ENCODE data around the gene XYLT1. TPM values are rescaled to one million over a fixed set of nuclear protein-coding genes. Genes with fewer than 3 reads are reported as not detected.

The XYLT1 gene
- total and polyA plus RNA-seq, 2 of the 8 experiments (the other 6 are each of a cell fraction or from before 2014, with no cell fraction given) = 6.6 to 25.4 TPM

- Histone ChIP-seq H3K9me3 (ENCODE audit: insufficient read depth in 2 of 2, low read depth in 1 of 2, low read length in 1 of 2) (no peaks in the 10 kb centered on the region), H4K91ac (replicated peaks; ENCODE audit: insufficient read length, low read length) (peak overlapping the region; percentile 66), H3K23me2 (ENCODE audit: low read depth, low read length) (no peaks in the 10 kb centered on the region), H4K20me1 (replicated peaks in 1 of 2; ENCODE audit: control insufficient read depth in 1 of 2, insufficient read depth in 2 of 2, low read length in 2 of 2) (peaks cover 0 to 2% of the 10 kb centered on the region in 2 experiments), H3K18ac (ENCODE audit: extremely low read depth, low read length) (no peak overlapping the region), H2BK120ac (replicated peaks; ENCODE audit: low read depth, low read length) (no peak overlapping the region), H2BK15ac (ENCODE audit: low read length) (peak overlapping the region; percentile 72; the same call in 1 of the 2 replicates), H3K4me1 (replicated peaks in 1 of 4; ENCODE audit: control insufficient read depth in 3 of 4, insufficient read depth in 4 of 4, low read length in 3 of 4) (peaks cover 0 to 8% (median 5%) of the 10 kb centered on the region in 4 experiments; a peak in 4 of 7 replicates), H3K4me3 (ENCODE audit: extremely low read depth in 1 of 4, insufficient read depth in 2 of 4, low read depth in 3 of 4, low read length in 4 of 4) (no peak overlapping the region), H3K14ac (ENCODE audit: insufficient read length) (no peak overlapping the region), H3K9ac (replicated peaks in 1 of 4; ENCODE audit: extremely low read depth in 1 of 4, low read depth in 3 of 4, low read length in 3 of 4) (no peak overlapping the region), H3K4ac (replicated peaks; ENCODE audit: insufficient read length, low read depth, low read length) (no peak overlapping the region), H2BK20ac (ENCODE audit: low read length) (no peak overlapping the region), H3K23ac (ENCODE audit: insufficient read length) (no peak overlapping the region), H3K36me3 (ENCODE audit: control insufficient read depth in 2 of 4, insufficient read depth in 4 of 4, low read length in 3 of 4) (no peaks in the 10 kb centered on the region), H3K56ac (replicated peaks; ENCODE audit: insufficient read length, low read depth, low read length) (no peak overlapping the region), H3K4me2 (ENCODE audit: insufficient read depth in 1 of 2, low read depth in 2 of 2, low read length in 2 of 2) (no peak overlapping the region), H3K27ac (ENCODE audit: low read depth, low read length) (no peak overlapping the region), H2AK5ac (ENCODE audit: low read depth, low read length) (peak overlapping the region; percentile 75; the same call in 1 of the 2 replicates), H3K79me1 (ENCODE audit: low read depth, low read length) (peaks cover 4% of the 10 kb centered on the region), H3K79me2 (ENCODE audit: control insufficient read depth in 1 of 2, insufficient read depth in 2 of 2, low read length in 2 of 2) (peaks cover 0 to 9% of the 10 kb centered on the region in 2 experiments; a peak in 2 of 4 replicates), H2BK5ac (ENCODE audit: low read depth, low read length) (peak overlapping the region; percentile 35; the same call in 1 of the 2 replicates), H2BK12ac (ENCODE audit: low read depth, low read length) (0 out of 2 replicates have a peak overlapping the region, but pooled peaks have one; percentile 55), H2AFZ (ENCODE audit: low read length) (no peak overlapping the region), H3K27me3 (replicated peaks in 1 of 4; ENCODE audit: control insufficient read depth in 3 of 4, extremely low read depth in 1 of 4, insufficient read depth in 3 of 4, low read length in 3 of 4) (no peaks in the 10 kb centered on the region), H4K5ac (ENCODE audit: insufficient read length, low read depth, low read length) (no peak overlapping the region), H4K8ac (ENCODE audit: extremely low read depth, insufficient read depth, low read length) (peak overlapping the region; percentile 47; the same call in 1 of the 2 replicates)
- ChIA-PET POLR2A (ENCODE audit: partially characterized antibody) (interaction anchor here (0.8 to 1.0 kb wide), 2 partner anchors 13 to 25 kb away, joined by 3 to 4 read pairs; no protein-coding TSS in a partner anchor), CTCF (ENCODE audit: partially characterized antibody) (interaction anchor here (2.5 kb wide), 1 partner anchor 37 kb away, joined by 5 read pairs; no protein-coding TSS in a partner anchor)
- FAIRE-seq (no peak), DNase-seq (ENCODE audit: low read depth in 1 of 2, low spot score in 2 of 2) (no peak)
- WGBS, 2 experiments (ENCODE audit: extremely low coverage in 1 of 2, insufficient coverage in 1 of 2, insufficient read length in 1 of 2, insufficient replicate concordance in 2 of 2, low coverage in 1 of 2, low lambda C conversion rate in 2 of 2, missing lambda C conversion rate in 1 of 2) = 89% methylated on average over 9 of the region's 9 CpGs; no CpG with 5 or more reads in 1 of the 2 experiments
- TF ChIP-seq SP1 (IDR thresholded peaks at IDR 0.05; ENCODE audit: low read depth, low read length) (no peak), PHF8 (conservative IDR thresholded peaks at IDR 0.05; ENCODE audit: low read depth, low read length) (no peak), CHD2 (IDR thresholded peaks at IDR 0.05; ENCODE audit: low read length) (no peak), TAF1 (IDR thresholded peaks at IDR 0.05; ENCODE audit: low read depth, low read length) (no peak), USF2 (IDR thresholded peaks at IDR 0.05; ENCODE audit: low read length) (no peak), SP2 (IDR thresholded peaks at IDR 0.05; ENCODE audit: low read length) (no peak), RFX5 (IDR thresholded peaks at IDR 0.05; ENCODE audit: borderline replicate concordance, low read depth, low read length) (no peak), SIRT6 (IDR thresholded peaks at IDR 0.05; ENCODE audit: low read length) (no peak), SRF (IDR thresholded peaks at IDR 0.05; ENCODE audit: low read depth, low read length) (no peak), NANOG (IDR thresholded peaks at IDR 0.05; ENCODE audit: insufficient read depth, low read depth, low read length, poor library complexity, severe bottlenecking) (no peak), HDAC6 (IDR thresholded peaks at IDR 0.05; ENCODE audit: low read depth, low read length) (no peak), POLR2AphosphoS5 (IDR thresholded peaks at IDR 0.05; ENCODE audit: low read depth, low read length) (no peak)
Observed at GRCh38 chr16:17403859-17404545, 66.8 kb downstream of the XYLT1 start.

All from H1 (cell line).